ENCODE results near the gene GRB10. TPM values are rescaled to one million over a fixed set of nuclear protein-coding genes. Genes with fewer than 3 reads are reported as not detected.
A peak's percentile ranks its signal among the peaks of the same experiment; 100 is the strongest.

GRB10 gene
- total and polyA plus RNA-seq, 3 experiments from 2014 or later, result 0.20 to 0.49 (median 0.20) TPM

- no peak for DNase-seq
Measured at GRCh38 chr7:50822110-50822509, 39.4 kb upstream of the GRB10 start.

GRCh38 chr7:50821457-50822008, 38.8 kb upstream of the GRB10 start:
- Mint-ChIP-seq H3K4me1 (peaks cover 0 to under 1% (median 0%) of the 10 kb centered on the region in 3 donors), H3K27ac (no peak overlapping the region), H3K27me3 (peaks cover 0 to 8% of the 10 kb centered on the region in 2 donors), H3K9me3 (peaks cover 0 to 4% (median 0%) of the 10 kb centered on the region in 5 donors), H3K4me3 (no peak overlapping the region), H3K36me3 (no peaks in the 10 kb centered on the region)
- ChIA-PET CTCF (interaction anchor here (0.9 kb wide), 1 partner anchor 21 kb away, joined by 3 read pairs; no protein-coding TSS in a partner anchor), POLR2A (no interaction called here)
- no peaks in the 10 kb centered on the region for H3K4me1 ChIP-seq (ENCODE audit: insufficient read depth, low read length)
- H3K4me3 ChIP-seq (ENCODE audit: low read length), result no peak overlapping the region
- no peaks in the 10 kb centered on the region for H3K27me3 ChIP-seq (ENCODE audit: insufficient read depth, low read length, poor library complexity, severe bottlenecking)
- no peak overlapping the region for H3K27ac ChIP-seq (ENCODE audit: low read depth, low read length)
- H3K36me3 ChIP-seq (ENCODE audit: insufficient read depth, low read length), result no peaks in the 10 kb centered on the region
- H3K9me3 ChIP-seq (ENCODE audit: low read length), result no peaks in the 10 kb centered on the region
- DNase-seq, result no peak

More at GRCh38 chr7:50822110-50822509, 39.4 kb upstream of the GRB10 start:
- Histone ChIP-seq H3K27me3 (ENCODE audit: insufficient read depth, low read length, poor library complexity, severe bottlenecking) (no peaks in the 10 kb centered on the region), H3K9me3 (ENCODE audit: low read length) (no peaks in the 10 kb centered on the region), H3K27ac (ENCODE audit: low read depth, low read length) (no peak overlapping the region), H3K4me1 (ENCODE audit: insufficient read depth, low read length) (no peaks in the 10 kb centered on the region), H3K36me3 (ENCODE audit: insufficient read depth, low read length) (no peaks in the 10 kb centered on the region), H3K4me3 (ENCODE audit: low read length) (no peak overlapping the region)
- peaks cover 0 to 2% (median 0%) of the 10 kb centered on the region in 5 donors for H3K9me3 Mint-ChIP-seq
- peaks cover 0 to 3% of the 10 kb centered on the region in 2 donors for H3K27me3 Mint-ChIP-seq
- H3K4me3 Mint-ChIP-seq, result no peak overlapping the region
- H3K4me1 Mint-ChIP-seq, result peaks cover 0 to 6% (median 0%) of the 10 kb centered on the region in 3 donors
- no peak overlapping the region for H3K27ac Mint-ChIP-seq
- POLR2A ChIA-PET, result no interaction called here
- CTCF ChIA-PET, result interaction anchor here (0.9 kb wide), 1 partner anchor 22 kb away, joined by 3 read pairs; no protein-coding TSS in a partner anchor
- no peaks in the 10 kb centered on the region for H3K36me3 Mint-ChIP-seq

GRCh38 chr7:50818324-50818723, 35.6 kb upstream of the GRB10 start:
- H3K36me3 ChIP-seq (ENCODE audit: insufficient read depth, low read length), result no peaks in the 10 kb centered on the region
- ChIA-PET CTCF (no interaction called here), POLR2A (no interaction called here)
- no peaks in the 10 kb centered on the region for H3K27me3 ChIP-seq (ENCODE audit: insufficient read depth, low read length, poor library complexity, severe bottlenecking)
- no peaks in the 10 kb centered on the region for H3K9me3 ChIP-seq (ENCODE audit: low read length)
- H3K4me3 ChIP-seq (ENCODE audit: low read length), result no peak overlapping the region
- H3K27ac Mint-ChIP-seq, result no peak overlapping the region
- no peak overlapping the region for H3K4me3 Mint-ChIP-seq
- DNase-seq, result no peak
- H3K36me3 Mint-ChIP-seq, result no peaks in the 10 kb centered on the region
- H3K9me3 Mint-ChIP-seq, result peaks cover 0 to 4% (median 0%) of the 10 kb centered on the region in 5 donors
- no peaks in the 10 kb centered on the region for H3K4me1 Mint-ChIP-seq
- no peaks in the 10 kb centered on the region for H3K4me1 ChIP-seq (ENCODE audit: insufficient read depth, low read length)
- no peak overlapping the region for H3K27ac ChIP-seq (ENCODE audit: low read depth, low read length)
- peaks cover 0 to 16% of the 10 kb centered on the region in 2 donors for H3K27me3 Mint-ChIP-seq

GRCh38 chr7:50817561-50817960, 34.9 kb upstream of the GRB10 start:
- Histone ChIP-seq H3K9me3 (ENCODE audit: low read length) (no peaks in the 10 kb centered on the region), H3K27me3 (ENCODE audit: insufficient read depth, low read length, poor library complexity, severe bottlenecking) (no peaks in the 10 kb centered on the region), H3K36me3 (ENCODE audit: insufficient read depth, low read length) (no peaks in the 10 kb centered on the region), H3K4me1 (ENCODE audit: insufficient read depth, low read length) (no peaks in the 10 kb centered on the region), H3K27ac (ENCODE audit: low read depth, low read length) (no peak overlapping the region), H3K4me3 (ENCODE audit: low read length) (no peak overlapping the region)
- Mint-ChIP-seq H3K36me3 (no peaks in the 10 kb centered on the region), H3K4me3 (no peak overlapping the region), H3K9me3 (peaks cover 0 to 4% (median 0%) of the 10 kb centered on the region in 5 donors), H3K4me1 (no peaks in the 10 kb centered on the region), H3K27ac (no peak overlapping the region), H3K27me3 (peaks cover 1 to 16% of the 10 kb centered on the region in 2 donors)
- no peak for DNase-seq
- ChIA-PET CTCF (no interaction called here), POLR2A (no interaction called here)

- no peaks in the 10 kb centered on the region for H3K4me1 ChIP-seq (ENCODE audit: insufficient read depth, low read length)
- CTCF ChIA-PET, result no interaction called here
- H3K4me3 ChIP-seq (ENCODE audit: low read length), result no peak overlapping the region
- DNase-seq, result no peak
- POLR2A ChIA-PET, result no interaction called here
- Mint-ChIP-seq H3K4me3 (no peak overlapping the region), H3K9me3 (peaks cover 0 to 4% (median 0%) of the 10 kb centered on the region in 5 donors), H3K4me1 (no peaks in the 10 kb centered on the region), H3K27me3 (peaks cover 3 to 13% of the 10 kb centered on the region in 2 donors), H3K36me3 (no peaks in the 10 kb centered on the region), H3K27ac (no peak overlapping the region)
- H3K9me3 ChIP-seq (ENCODE audit: low read length), result no peaks in the 10 kb centered on the region
- H3K27ac ChIP-seq (ENCODE audit: low read depth, low read length), result no peak overlapping the region
- H3K36me3 ChIP-seq (ENCODE audit: insufficient read depth, low read length), result no peaks in the 10 kb centered on the region
- H3K27me3 ChIP-seq (ENCODE audit: insufficient read depth, low read length, poor library complexity, severe bottlenecking), result no peaks in the 10 kb centered on the region
Measured at GRCh38 chr7:50815138-50815537, 32.4 kb upstream of the GRB10 start.

- no peaks in the 10 kb centered on the region for H3K36me3 ChIP-seq (ENCODE audit: insufficient read depth, low read length)
- peaks cover 6 to 13% of the 10 kb centered on the region in 2 donors for H3K27me3 Mint-ChIP-seq
- no peak overlapping the region for H3K27ac ChIP-seq (ENCODE audit: low read depth, low read length)
- no peaks in the 10 kb centered on the region for H3K4me1 ChIP-seq (ENCODE audit: insufficient read depth, low read length)
- no peaks in the 10 kb centered on the region for H3K27me3 ChIP-seq (ENCODE audit: insufficient read depth, low read length, poor library complexity, severe bottlenecking)
- H3K4me1 Mint-ChIP-seq, result no peaks in the 10 kb centered on the region
- no peaks in the 10 kb centered on the region for H3K36me3 Mint-ChIP-seq
- no peak overlapping the region for H3K4me3 ChIP-seq (ENCODE audit: low read length)
- H3K9me3 Mint-ChIP-seq, result peaks cover 0 to 4% (median 0%) of the 10 kb centered on the region in 5 donors
- no peak overlapping the region for H3K4me3 Mint-ChIP-seq
- no peak for DNase-seq
- H3K27ac Mint-ChIP-seq, result no peak overlapping the region
- ChIA-PET POLR2A (no interaction called here), CTCF (no interaction called here)
- H3K9me3 ChIP-seq (ENCODE audit: low read length), result no peaks in the 10 kb centered on the region
Measured at GRCh38 chr7:50814166-50814565, 31.5 kb upstream of the GRB10 start.

- Histone ChIP-seq H3K27ac (ENCODE audit: low read depth, low read length) (no peak overlapping the region), H3K4me3 (ENCODE audit: low read length) (no peak overlapping the region), H3K27me3 (ENCODE audit: insufficient read depth, low read length, poor library complexity, severe bottlenecking) (no peaks in the 10 kb centered on the region), H3K4me1 (ENCODE audit: insufficient read depth, low read length) (no peaks in the 10 kb centered on the region), H3K9me3 (ENCODE audit: low read length) (no peaks in the 10 kb centered on the region), H3K36me3 (ENCODE audit: insufficient read depth, low read length) (no peaks in the 10 kb centered on the region)
- Mint-ChIP-seq H3K9me3 (peaks cover 0 to 4% (median 0%) of the 10 kb centered on the region in 5 donors), H3K4me1 (no peaks in the 10 kb centered on the region), H3K27me3 (peaks cover 6 to 13% of the 10 kb centered on the region in 2 donors), H3K27ac (no peak overlapping the region), H3K36me3 (no peaks in the 10 kb centered on the region), H3K4me3 (no peak overlapping the region)
- DNase-seq, result no peak
- POLR2A ChIA-PET, result no interaction called here
- CTCF ChIA-PET, result no interaction called here
Measured at GRCh38 chr7:50812841-50813475, 30.3 kb upstream of the GRB10 start.

GRCh38 chr7:50812094-50812493, 29.4 kb upstream of the GRB10 start:
- no peak for DNase-seq
- H3K9me3 Mint-ChIP-seq, result peaks cover 0 to 4% (median 0%) of the 10 kb centered on the region in 5 donors
- H3K27me3 Mint-ChIP-seq, result peaks cover 6 to 16% of the 10 kb centered on the region in 2 donors
- Histone ChIP-seq H3K36me3 (ENCODE audit: insufficient read depth, low read length) (no peaks in the 10 kb centered on the region), H3K4me3 (ENCODE audit: low read length) (no peak overlapping the region), H3K27ac (ENCODE audit: low read depth, low read length) (no peak overlapping the region), H3K4me1 (ENCODE audit: insufficient read depth, low read length) (no peaks in the 10 kb centered on the region), H3K27me3 (ENCODE audit: insufficient read depth, low read length, poor library complexity, severe bottlenecking) (no peaks in the 10 kb centered on the region), H3K9me3 (ENCODE audit: low read length) (no peaks in the 10 kb centered on the region)
- ChIA-PET CTCF (no interaction called here), POLR2A (no interaction called here)
- H3K27ac Mint-ChIP-seq, result peak overlapping the region in 2 of 8 donors; percentile 73 to 82
- H3K36me3 Mint-ChIP-seq, result no peaks in the 10 kb centered on the region
- H3K4me1 Mint-ChIP-seq, result no peaks in the 10 kb centered on the region
- no peak overlapping the region for H3K4me3 Mint-ChIP-seq

Data from CD8-positive, alpha-beta memory T cell (primary cell).